Stimulated activated CD4-positive, alpha-beta T cell treated with anti-CD3 and anti-CD28 coated beads, Interleukin-1b, Interleukin-23, amount 100 ng/mL, for 48 hours (primary cell): ENCODE results near the gene LYPD3.

ENCODE experiments used
- DNase-seq: peaks from one replicate; pipeline ENCODE4 v3.0.0-alpha.2; 2020

LYPD3 gene

GRCh38 chr19:43430142-43430710 is 35.2 kb downstream of the LYPD3 start:
- no peak for DNase-seq

- DNase-seq, result no peak
These were observed 36.0 kb downstream of the LYPD3 start for GRCh38 chr19:43429395-43429794.

GRCh38 chr19:43425567-43426392 is 39.6 kb downstream of the LYPD3 start:
- no peak for DNase-seq

- no peak for DNase-seq
These were observed 41.6 kb downstream of the LYPD3 start for GRCh38 chr19:43423779-43424178.

- DNase-seq, result no peak
These were observed 42.7 kb downstream of the LYPD3 start for GRCh38 chr19:43422689-43423066.

- DNase-seq, result no peak
These were observed 43.3 kb downstream of the LYPD3 start for GRCh38 chr19:43422000-43422688.

GRCh38 chr19:43420954-43421353 is 44.5 kb downstream of the LYPD3 start:
- no peak for DNase-seq

GRCh38 chr19:43416951-43417623 is 48.3 kb downstream of the LYPD3 start:
- no peak for DNase-seq

- DNase-seq, result no peak
These were observed 50.9 kb downstream of the LYPD3 start, which contains the start of gene TEX101 for GRCh38 chr19:43414554-43414953. TSS of gene TEX101 (plus strand) at chr19:43414890. CDS start at chr19:43415920, 1,030 bp downstream.

GRCh38 chr19:43412441-43412840 is 53.0 kb downstream of the LYPD3 start:
- DNase-seq, result no peak
